ENCODE measurements around the gene PGS1.

DNA sequence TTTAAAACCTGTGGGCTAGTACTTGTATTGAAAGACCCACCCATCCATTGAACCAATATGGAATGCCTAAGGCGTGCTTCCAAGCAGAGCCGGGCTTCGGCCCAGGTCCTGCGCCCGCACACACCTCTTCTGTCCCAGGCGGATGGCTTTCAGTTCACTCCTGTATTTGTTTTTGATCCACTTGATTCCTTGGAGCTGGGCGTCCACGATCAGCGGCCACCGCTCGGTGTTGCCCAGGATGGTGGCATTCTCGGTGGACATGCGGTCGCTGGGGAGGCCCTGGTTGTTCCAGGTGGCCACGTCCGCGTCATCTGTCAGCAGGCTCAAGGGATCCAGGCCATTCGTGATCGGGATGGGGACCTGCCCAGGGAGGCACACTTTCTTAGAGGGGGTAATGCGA is 75.9 kb downstream of the PGS1 start:
- TF ChIP-seq, protein P1, sequence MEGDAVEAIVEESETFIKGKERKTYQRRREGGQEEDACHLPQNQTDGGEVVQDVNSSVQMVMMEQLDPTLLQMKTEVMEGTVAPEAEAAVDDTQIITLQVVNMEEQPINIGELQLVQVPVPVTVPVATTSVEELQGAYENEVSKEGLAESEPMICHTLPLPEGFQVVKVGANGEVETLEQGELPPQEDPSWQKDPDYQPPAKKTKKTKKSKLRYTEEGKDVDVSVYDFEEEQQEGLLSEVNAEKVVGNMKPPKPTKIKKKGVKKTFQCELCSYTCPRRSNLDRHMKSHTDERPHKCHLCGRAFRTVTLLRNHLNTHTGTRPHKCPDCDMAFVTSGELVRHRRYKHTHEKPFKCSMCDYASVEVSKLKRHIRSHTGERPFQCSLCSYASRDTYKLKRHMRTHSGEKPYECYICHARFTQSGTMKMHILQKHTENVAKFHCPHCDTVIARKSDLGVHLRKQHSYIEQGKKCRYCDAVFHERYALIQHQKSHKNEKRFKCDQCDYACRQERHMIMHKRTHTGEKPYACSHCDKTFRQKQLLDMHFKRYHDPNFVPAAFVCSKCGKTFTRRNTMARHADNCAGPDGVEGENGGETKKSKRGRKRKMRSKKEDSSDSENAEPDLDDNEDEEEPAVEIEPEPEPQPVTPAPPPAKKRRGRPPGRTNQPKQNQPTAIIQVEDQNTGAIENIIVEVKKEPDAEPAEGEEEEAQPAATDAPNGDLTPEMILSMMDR (IDR thresholded peaks at IDR 0.05), result no peak
- no peak for TF ChIP-seq POLR2A (IDR thresholded peaks at IDR 0.05)
